GM12878 (cell line): ENCODE measurements around the gene ZIC5. TPM values are rescaled to one million over a fixed set of nuclear protein-coding genes. Genes with fewer than 3 reads are reported as not detected.

Source experiments
- ATAC-seq: fragments of 200-7000 bp; cut with Tn5 transposase; 3 replicates; pipeline ENCODE4 v1.9.1; 2020; ENCODE audit warnings: mild to moderate bottlenecking, moderate library complexity
- BruUV-seq: library from RNA; stranded (reverse); fragments of 400-500 nt; replicated peaks from 2 replicates; lab custom pipeline; 2021; lab: Mats Ljungman, UMichigan
- CTCF ChIA-PET: fragments of 300-600 bp; sonication (Branson Sonifier 250); formaldehyde crosslinking; extraction: SDS; loops from one replicate; lab custom pipeline; 2021; ENCODE audit warnings: inconsistent platforms; lab: Yijun Ruan, JAX
- POLR2A ChIA-PET: fragments of 350-600 bp; formaldehyde crosslinking; extraction: SDS; loops from one replicate; lab custom pipeline; 2021; ENCODE audit warnings: inconsistent platforms; lab: Charles Lee
- RAD21 ChIA-PET: fragments of 300-600 bp; sonication (Branson Sonifier 250); formaldehyde crosslinking; loops from one replicate; lab custom pipeline; 2023; ENCODE audit warnings: antibody characterized with exemption; ENCODE audit not compliant: unreplicated experiment; lab: Charles Lee
- SMC1A ChIA-PET: fragments of 300-600 bp; sonication (Branson Sonifier 250); formaldehyde crosslinking; loops from one replicate; lab custom pipeline; 2023; ENCODE audit not compliant: unreplicated experiment, uncharacterized antibody; lab: Charles Lee
- DNase-seq: peaks from one replicate; pipeline ENCODE4 v3.0.0-alpha.2; 2011; ENCODE audit warnings: low read depth, low spot score
- FAIRE-seq: peaks from 3 replicates; lab custom pipeline; 2011; peaks lifted over from hg19 to GRCh38; lab: Jason Lieb, UNC
- H2AFZ ChIP-seq: 2 replicates; pipeline ENCODE4 v1.6.0; 2011; ENCODE audit warnings: low read depth, low read length, control low read depth; ENCODE audit not compliant: control insufficient read depth
- H3K27ac ChIP-seq: 2 replicates; pipeline ENCODE4 v1.5.1; 2011; ENCODE audit warnings: control low read depth; ENCODE audit not compliant: control insufficient read depth, insufficient read depth
- H3K27me3 ChIP-seq, 2 experiments: replicated peaks in 1 of 2; 2 replicates each; pipeline versions ENCODE4 v1.6.0 to v1.6.1; 2011; ENCODE audit warnings: low read length in 1 of 2; ENCODE audit not compliant: control insufficient read depth in 2 of 2, insufficient read depth in 2 of 2
- H3K36me3 ChIP-seq, 2 experiments: 2 replicates each; pipeline ENCODE4 v1.5.1; 2011; ENCODE audit warnings: low read length in 1 of 2; ENCODE audit not compliant: control insufficient read depth in 2 of 2, insufficient read depth in 2 of 2
- H3K4me1 ChIP-seq: 2 replicates; pipeline ENCODE4 v1.6.1; 2011; ENCODE audit warnings: mild to moderate bottlenecking, low read length, moderate library complexity, mixed read lengths; ENCODE audit not compliant: control insufficient read depth, insufficient read depth
- H3K4me2 ChIP-seq: 2 replicates; pipeline ENCODE4 v1.6.0; 2011; ENCODE audit warnings: control low read depth; ENCODE audit not compliant: control insufficient read depth, insufficient read depth
- H3K4me3 ChIP-seq: fragments of 200-600 bp; sonication (generic); 2 replicates; pipeline ENCODE4 v1.5.1; 2016
- H3K79me2 ChIP-seq: 2 replicates; pipeline ENCODE4 v1.6.0; 2011; ENCODE audit warnings: low read length; ENCODE audit not compliant: control insufficient read depth, insufficient read depth
- H3K9ac ChIP-seq: 2 replicates; pipeline ENCODE4 v1.8.0; 2011; ENCODE audit warnings: low read length, control low read depth, mixed read lengths; ENCODE audit not compliant: control insufficient read depth, insufficient read depth
- H3K9me3 ChIP-seq: replicated peaks from 3 replicates; pipeline ENCODE4 v1.5.1; 2011; ENCODE audit warnings: mild to moderate bottlenecking, low read length; ENCODE audit not compliant: control insufficient read depth, insufficient read depth
- H4K20me1 ChIP-seq: 2 replicates; pipeline ENCODE4 v1.6.0; 2011; ENCODE audit not compliant: control insufficient read depth, insufficient read depth
- CEBPB ChIP-seq, 2 experiments: fragments of 150-350 bp in 1 of 2; IDR thresholded peaks; 2 replicates each; pipeline ENCODE4 v1.6.1; 2012 to 2014; ENCODE audit warnings: low read depth in 2 of 2, low read length in 2 of 2, borderline replicate concordance in 1 of 2, inconsistent platforms in 1 of 2
- CHD1 ChIP-seq: IDR thresholded peaks from 2 replicates; pipeline ENCODE4 v1.6.1; 2012; ENCODE audit warnings: low read depth, low read length, improper control_type of control experiment
- E2F8 ChIP-seq: fragments of 450-650 bp; IDR thresholded peaks from 2 replicates; pipeline ENCODE4 v1.6.1; 2018; ENCODE audit warnings: mild to moderate bottlenecking, low read depth, moderate library complexity; ENCODE audit not compliant: partially characterized antibody
- ETV6 ChIP-seq, 2 experiments: fragments of 450-650 bp in 1 of 2; IDR thresholded peaks in 1 of 2; conservative IDR thresholded peaks in 1 of 2; 2 replicates each; pipeline ENCODE4 v1.6.1; 2014; ENCODE audit warnings: antibody characterized with exemption in 1 of 2, borderline replicate concordance in 1 of 2, low read depth in 1 of 2, mild to moderate bottlenecking in 1 of 2, moderate library complexity in 1 of 2
- KAT2A ChIP-seq: conservative IDR thresholded peaks from 2 replicates; pipeline ENCODE4 v1.6.1; 2011; ENCODE audit warnings: low read depth, low read length; ENCODE audit not compliant: control insufficient read depth
- KDM1A ChIP-seq: fragments of 200-600 bp; sonication (generic); IDR thresholded peaks from 2 replicates; pipeline ENCODE4 v1.6.1; 2016; ENCODE audit warnings: borderline replicate concordance
- MAX ChIP-seq: IDR thresholded peaks from 2 replicates; pipeline ENCODE4 v1.6.1; 2012; ENCODE audit warnings: low read depth, low read length, improper control_type of control experiment
- MXI1 ChIP-seq: fragments of 150-350 bp; IDR thresholded peaks from 2 replicates; pipeline ENCODE4 v1.6.1; 2011; ENCODE audit warnings: low read depth, mild to moderate bottlenecking, inconsistent platforms, low read length, improper control_type of control experiment
- MYB ChIP-seq: fragments of 150-350 bp; IDR thresholded peaks from 2 replicates; pipeline ENCODE4 v1.6.1; 2014; ENCODE audit warnings: mild to moderate bottlenecking, low read depth, low read length, borderline replicate concordance
- PAX5 ChIP-seq: IDR thresholded peaks from 2 replicates; pipeline ENCODE4 v1.6.1; 2011; ENCODE audit warnings: low read depth, low read length, borderline replicate concordance
- PML ChIP-seq: IDR thresholded peaks from 2 replicates; pipeline ENCODE4 v1.6.1; 2012; ENCODE audit warnings: low read length, inconsistent platforms
- POU2F2 ChIP-seq: IDR thresholded peaks from 3 replicates; pipeline ENCODE4 v1.6.1; 2011; ENCODE audit warnings: low read depth, mild to moderate bottlenecking, low read length, borderline replicate concordance
- RB1 ChIP-seq: fragments of 450-650 bp; formaldehyde crosslinking; IDR thresholded peaks from 2 replicates; pipeline ENCODE4 v1.6.1; 2017; ENCODE audit warnings: mild to moderate bottlenecking, borderline replicate concordance
- RELA ChIP-seq: fragments of 450-650 bp; IDR thresholded peaks from 2 replicates; pipeline ENCODE4 v1.8.0; 2014; ENCODE audit warnings: borderline replicate concordance; ENCODE audit not compliant: partially characterized antibody
- RUNX3 ChIP-seq: IDR thresholded peaks from 2 replicates; pipeline ENCODE4 v1.6.1; 2012; ENCODE audit warnings: low read length, inconsistent platforms
- TCF12 ChIP-seq: IDR thresholded peaks from 2 replicates; pipeline ENCODE4 v1.6.1; 2011; ENCODE audit warnings: low read depth, mild to moderate bottlenecking, low read length
- ZNF217 ChIP-seq: fragments of 450-650 bp; IDR thresholded peaks from 2 replicates; pipeline ENCODE4 v1.6.1; 2017; ENCODE audit warnings: antibody characterized with exemption, mild to moderate bottlenecking
- ZNF274 ChIP-seq: IDR thresholded peaks from one replicate; pipeline ENCODE4 v1.8.0; 2011; ENCODE audit not compliant: insufficient read length, insufficient read depth
- ZNF687 ChIP-seq: fragments of 450-650 bp; IDR thresholded peaks from 2 replicates; pipeline ENCODE4 v1.6.1; 2017; ENCODE audit warnings: mild to moderate bottlenecking, moderate library complexity
- WGBS: methylation state at CpG from one replicate; pipeline ENCODE4 v1.1.6; 2016; ENCODE audit warnings: low lambda C conversion rate; ENCODE audit not compliant: insufficient replicate concordance, insufficient coverage; ENCODE audit errors: missing lambda C conversion rate; 5-methylcytosine and 5-hydroxymethylcytosine counted together
- in situ Hi-C: fragments of 300-500 bp; cut with MboI; formaldehyde crosslinking; loops from 9 replicates; pipeline ENCODE4 v1.14.3; 2018; ENCODE audit warnings: mixed read lengths
- intact Hi-C: fragments of 100-400 bp; cut with micrococcal nuclease; formaldehyde crosslinking; loops from one replicate; pipeline ENCODE4 v1.14.2; 2022; ENCODE audit not compliant: unreplicated experiment
- polyA plus RNA-seq, 11 experiments: library from polyadenylated mRNA; depleted of rRNA in 4 of 11; unstranded in 6 of 11; stranded (reverse) in 5 of 11; fragments of >200 nt; fragmentation: Nextera tagmentation in 4 of 11; fragmentation: Illumina TruSeq in 1 of 11; extraction: Ambion mirVana in 4 of 11; extraction: Trizol in 1 of 11; gene quantifications; 1 replicate in 1 of 11; 2 replicates in 10 of 11; pipeline versions ENCODE4 v1.2.1 to v1.2.3, GENCODE V29; 2011 to 2016; ENCODE audit warnings: inconsistent platforms in 2 of 11, missing spikeins in 2 of 11, low read depth in 1 of 11
- total RNA-seq, 4 experiments: library from RNA; depleted of rRNA in 3 of 4; stranded (reverse); fragments of >200 nt in 3 of 4; fragmentation: Illumina TruSeq in 1 of 4; extraction: Trizol in 1 of 4; gene quantifications; 2 replicates each; pipeline versions ENCODE4 v1.2.1 to v1.2.3, GENCODE V29; 2013 to 2021

Gene ZIC5
- total and polyA plus RNA-seq, 10 of the 15 experiments (the other 5 are each of a cell fraction or from before 2014, with no cell fraction given): not detected

GRCh38 chr13:99980201-99980823 is 8.7 kb upstream of the ZIC5 start:
- intact Hi-C loops (no loop called here), in situ Hi-C loops (no loop called here)
- H3K4me2 ChIP-seq: peak overlapping the region; percentile 59
- ChIA-PET SMC1A (no interaction called here), CTCF (no interaction called here), RAD21 (no interaction called here), POLR2A (no interaction called here)
- H3K4me1 ChIP-seq: no peaks in the 10 kb centered on the region
- H2AFZ ChIP-seq: no peak overlapping the region; the same call in 1 of the 2 replicates
- 51% methylated on average over 42 of the region's 76 CpGs for WGBS
- TF ChIP-seq POU2F2 (no peak), PML (no peak), RUNX3 (no peak), MAX (no peak), PAX5 (no peak), ZNF274 (no peak), MYB (no peak), RB1 (no peak), MXI1 (no peak), CEBPB (IDR thresholded peaks at IDR 0.05; ENCODE audit: borderline replicate concordance in 1 of 2, low read depth in 2 of 2, low read length in 2 of 2) (no peak), ETV6 (conservative IDR thresholded peaks at IDR 0.05 in 1 of 2, IDR thresholded peaks at IDR 0.05 in 1 of 2; ENCODE audit: borderline replicate concordance in 1 of 2, low read depth in 1 of 2) (no peak), TCF12 (no peak), CHD1 (no peak), ZNF687 (no peak), ZNF217 (no peak), RELA (no peak), KDM1A (no peak), KAT2A (no peak), E2F8 (no peak)
- peaks cover 5 to 35% of the 10 kb centered on the region in 2 experiments for H3K27me3 ChIP-seq
- no peak for FAIRE-seq
- H3K79me2 ChIP-seq: no peaks in the 10 kb centered on the region
- no peak overlapping the region for H3K9ac ChIP-seq
- H3K36me3 ChIP-seq: no peaks in the 10 kb centered on the region
- no TSS peak for BruUV-seq
- no peaks in the 10 kb centered on the region for H4K20me1 ChIP-seq
- no peak for DNase-seq
- ATAC-seq: peak; percentile 76
- H3K4me3 ChIP-seq: peak overlapping the region; percentile 16; the same call in 1 of the 2 replicates
- peaks cover 6% of the 10 kb centered on the region for H3K9me3 ChIP-seq
- H3K27ac ChIP-seq: no peak overlapping the region
